HG02588 (cell line): Measurements from ENCODE around the gene ACSS3.
"Not testable (repeated sequence)": the region's sequence is repeated elsewhere in the genome, so short reads cannot be mapped to it uniquely, and the experiment has no call there.

ENCODE experiments used
- ATAC-seq: cut with Tn5 transposase; IDR thresholded peaks from one replicate; pipeline ENCODE4 v1.9.1; 2021; ENCODE audit warnings: mild to moderate bottlenecking, moderate library complexity; ENCODE audit not compliant: unreplicated experiment

The ACSS3 gene, protein sequence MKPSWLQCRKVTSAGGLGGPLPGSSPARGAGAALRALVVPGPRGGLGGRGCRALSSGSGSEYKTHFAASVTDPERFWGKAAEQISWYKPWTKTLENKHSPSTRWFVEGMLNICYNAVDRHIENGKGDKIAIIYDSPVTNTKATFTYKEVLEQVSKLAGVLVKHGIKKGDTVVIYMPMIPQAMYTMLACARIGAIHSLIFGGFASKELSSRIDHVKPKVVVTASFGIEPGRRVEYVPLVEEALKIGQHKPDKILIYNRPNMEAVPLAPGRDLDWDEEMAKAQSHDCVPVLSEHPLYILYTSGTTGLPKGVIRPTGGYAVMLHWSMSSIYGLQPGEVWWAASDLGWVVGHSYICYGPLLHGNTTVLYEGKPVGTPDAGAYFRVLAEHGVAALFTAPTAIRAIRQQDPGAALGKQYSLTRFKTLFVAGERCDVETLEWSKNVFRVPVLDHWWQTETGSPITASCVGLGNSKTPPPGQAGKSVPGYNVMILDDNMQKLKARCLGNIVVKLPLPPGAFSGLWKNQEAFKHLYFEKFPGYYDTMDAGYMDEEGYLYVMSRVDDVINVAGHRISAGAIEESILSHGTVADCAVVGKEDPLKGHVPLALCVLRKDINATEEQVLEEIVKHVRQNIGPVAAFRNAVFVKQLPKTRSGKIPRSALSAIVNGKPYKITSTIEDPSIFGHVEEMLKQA

GRCh38 chr12:81077686-81078441 is at the start of gene ACSS3:
TSS of gene ACSS3 (plus strand) at chr12:81078079. CDS start at chr12:81078121, 42 bp downstream.
- no peak for ATAC-seq

DNA sequence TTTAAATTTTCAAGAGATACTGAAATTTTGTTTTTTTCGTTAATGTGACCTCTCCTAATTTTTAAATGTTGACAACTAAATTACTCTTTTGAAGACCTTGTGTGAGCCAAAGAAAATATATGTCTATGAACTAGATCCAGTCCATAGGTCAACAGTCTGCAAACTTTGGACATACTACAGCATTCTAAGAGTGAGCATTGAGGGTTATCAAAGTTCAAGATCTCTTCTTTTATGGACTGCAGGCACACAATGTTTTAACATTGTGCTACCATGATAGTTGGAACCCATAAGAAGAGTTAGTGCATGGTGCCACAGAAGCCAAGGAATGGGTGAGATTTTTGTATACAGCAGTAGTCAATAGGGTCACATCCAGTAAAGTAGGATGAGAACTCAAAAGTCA is 43.0 kb upstream of the ACSS3 start:
- no peak for ATAC-seq

- no peak for ATAC-seq
These were observed 38.6 kb upstream of the ACSS3 start for GRCh38 chr12:81039231-81039630.

GRCh38 chr12:81043979-81044740 is 33.7 kb upstream of the ACSS3 start:
- no peak for ATAC-seq

GRCh38 chr12:81064971-81065370 is 12.9 kb upstream of the ACSS3 start:
- not testable (repeated sequence) for ATAC-seq

GRCh38 chr12:81070846-81071245 is 7.0 kb upstream of the ACSS3 start:
- no peak for ATAC-seq

- no peak for ATAC-seq
These were observed 2.3 kb upstream of the ACSS3 start for GRCh38 chr12:81075539-81075938.

DNA sequence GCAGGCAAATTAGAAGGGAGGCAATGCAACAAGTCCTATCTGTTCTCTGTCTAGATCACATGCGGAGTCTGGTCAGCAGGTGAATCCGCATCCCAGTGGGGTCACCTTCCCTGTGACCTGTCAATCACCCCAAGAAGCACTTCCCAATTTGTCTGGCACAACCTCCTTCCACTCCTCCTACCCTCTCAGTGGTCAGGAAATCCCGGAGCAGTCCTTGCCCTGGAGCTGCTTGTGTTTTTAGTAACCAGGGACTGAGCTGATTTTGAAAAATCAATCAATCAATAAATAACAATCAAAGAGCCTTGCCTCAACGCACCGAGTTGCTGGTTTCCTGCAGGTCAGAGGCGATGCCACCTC is 572 bp upstream of the ACSS3 start:
- no peak for ATAC-seq

DNA sequence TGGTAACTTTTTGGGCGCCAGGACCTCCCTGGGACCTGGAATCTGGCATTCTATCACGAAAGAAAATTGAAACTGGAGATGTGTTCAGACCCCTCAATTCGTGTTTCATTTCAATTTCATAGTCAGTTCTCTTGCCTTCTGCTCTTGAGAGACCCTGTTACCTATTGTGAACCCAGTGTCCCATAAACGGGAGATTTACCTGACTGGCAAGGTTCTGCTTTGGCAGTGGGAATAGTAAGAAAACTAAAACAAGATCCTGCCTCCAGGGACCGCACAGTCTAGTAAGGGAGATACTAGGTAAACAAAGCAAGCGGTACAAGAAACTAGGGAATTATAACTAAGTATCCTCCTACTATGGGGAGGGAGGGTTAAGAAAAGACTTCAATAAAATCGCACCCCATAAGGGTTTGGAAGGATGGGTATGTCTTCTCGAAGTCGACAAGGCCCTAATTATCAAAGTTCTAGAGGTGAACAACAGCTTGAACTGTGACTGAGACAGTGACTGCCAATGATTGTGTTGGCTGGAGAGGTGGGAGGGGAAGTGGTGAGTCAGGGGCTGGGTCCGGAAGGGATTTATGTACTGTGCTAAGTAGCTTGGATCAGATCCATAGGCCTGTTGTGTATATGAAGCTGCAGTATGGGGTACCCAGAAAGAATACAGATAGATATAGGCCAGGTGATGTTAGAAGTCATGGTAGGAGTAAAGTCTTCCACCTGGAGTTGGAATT is 754 bp downstream of the ACSS3 start:
- ATAC-seq = no peak

DNA sequence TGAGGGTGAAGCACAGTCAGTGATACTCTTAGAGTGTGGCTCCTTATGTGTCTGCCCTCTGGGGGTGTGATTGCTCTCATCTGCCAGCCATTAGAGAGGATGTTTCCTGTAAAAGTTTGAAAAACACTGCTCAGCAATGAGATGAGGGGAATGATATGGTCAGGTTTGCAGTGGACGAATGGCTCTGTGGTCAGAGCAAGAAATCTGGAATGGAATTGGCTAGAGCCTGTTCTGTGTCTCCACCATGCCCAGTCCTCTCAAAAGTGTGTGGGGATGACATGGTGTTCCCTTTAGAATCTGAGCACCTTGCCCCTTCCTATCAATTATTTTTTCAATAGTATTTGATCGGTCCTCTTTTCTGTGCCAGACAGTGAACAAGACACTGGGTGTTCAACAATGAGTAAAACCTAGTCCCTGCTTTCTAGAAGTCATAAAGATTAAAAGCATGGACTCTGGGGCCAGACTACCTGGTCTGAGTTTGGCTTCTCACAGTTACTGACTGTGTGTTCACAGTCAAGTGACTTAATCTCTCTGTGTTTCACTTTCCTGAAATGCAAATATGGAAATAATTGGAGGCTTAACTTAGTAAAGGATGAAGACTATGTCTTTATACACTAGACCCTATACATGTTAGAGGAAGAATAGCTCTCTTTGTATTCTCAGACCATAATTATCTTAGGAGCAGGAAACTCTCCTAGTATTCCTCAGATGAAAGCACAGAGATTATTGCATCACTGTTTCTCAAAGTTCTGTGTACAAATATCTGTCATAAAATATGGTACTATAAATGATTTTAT is 1.6 kb downstream of the ACSS3 start:
- no peak for ATAC-seq

GRCh38 chr12:81080431-81080983 is 2.6 kb downstream of the ACSS3 start:
- ATAC-seq = no peak

- ATAC-seq = no peak
These were observed 3.8 kb downstream of the ACSS3 start for GRCh38 chr12:81081726-81082125.

- ATAC-seq = no peak
These were observed 5.1 kb downstream of the ACSS3 start for GRCh38 chr12:81083018-81083417.

GRCh38 chr12:81083906-81084513 is 6.1 kb downstream of the ACSS3 start:
- no peak for ATAC-seq

DNA sequence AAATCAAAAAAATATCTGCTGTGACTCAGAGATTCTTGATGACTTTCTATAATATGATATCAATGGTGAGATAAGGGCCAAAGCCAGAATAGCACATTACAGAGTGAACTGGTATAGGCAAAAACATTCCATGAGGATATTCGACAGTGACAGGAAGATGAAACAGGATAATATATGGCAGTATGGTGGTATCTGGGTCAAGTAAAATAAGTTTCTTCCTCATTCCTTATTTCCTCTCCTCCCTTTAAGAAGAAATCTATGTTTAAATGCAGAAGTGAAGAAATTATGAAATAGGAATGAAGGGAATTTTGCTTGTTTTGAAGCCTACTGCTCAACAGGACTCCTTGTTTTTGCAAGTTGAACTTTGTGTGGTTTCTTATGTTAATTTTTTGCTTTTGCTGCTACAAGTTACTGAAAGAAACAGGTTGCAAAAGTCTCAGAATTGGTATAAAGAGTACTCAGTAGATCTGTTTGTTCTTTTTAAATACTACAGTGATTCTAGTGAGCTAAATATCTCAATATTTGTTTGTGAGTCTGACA is 7.0 kb downstream of the ACSS3 start:
- ATAC-seq = no peak

- ATAC-seq = no peak
These were observed 8.0 kb downstream of the ACSS3 start for GRCh38 chr12:81085832-81086231.

- no peak for ATAC-seq
These were observed 8.5 kb downstream of the ACSS3 start for GRCh38 chr12:81086342-81086741.

- ATAC-seq = no peak
These were observed 10.3 kb downstream of the ACSS3 start for GRCh38 chr12:81088221-81088620.
